Peyer's patch (tissue), 4 donors: ENCODE data around the gene TDRD10. TPM values are rescaled to one million over a fixed set of nuclear protein-coding genes. Genes with fewer than 3 reads are reported as not detected.
"Not testable (repeated sequence)": the region's sequence is repeated elsewhere in the genome, so short reads cannot be mapped to it uniquely, and the experiment has no call there.

Experiments
- DNase-seq, 3 donors: peaks; one replicate each; pipeline ENCODE4 v3.0.0-alpha.2; 2017 to 2019
- H3K27ac ChIP-seq, 4 donors: fragments of 200-600 bp; sonication (generic); one replicate each; pipeline ENCODE4 v1.5.1; 2016 to 2019
- H3K27me3 ChIP-seq, 2 donors: fragments of 200-600 bp; sonication (generic); one replicate each; pipeline ENCODE4 v1.5.1; 2019
- H3K36me3 ChIP-seq, 3 donors: fragments of 200-600 bp; sonication (generic); one replicate each; pipeline ENCODE4 v1.5.1; 2016 to 2019
- H3K4me1 ChIP-seq, 4 donors: fragments of 200-600 bp; sonication (generic); one replicate each; pipeline ENCODE4 v1.5.1; 2016 to 2019
- H3K4me3 ChIP-seq, 4 donors: fragments of 200-600 bp; sonication (generic); 1 replicate in 3 of 4; 2 replicates in 1 of 4; pipeline ENCODE4 v1.5.1; 2016 to 2019; ENCODE audit warnings: mild to moderate bottlenecking in 1 of 4
- H3K9me3 ChIP-seq, 4 donors: fragments of 200-600 bp; sonication (generic); one replicate each; pipeline ENCODE4 v1.5.1; 2016 to 2019; ENCODE audit warnings: mild to moderate bottlenecking in 1 of 4
- CTCF ChIP-seq, 6 experiments: fragments of 450-650 bp in 4 of 6; fragments of 200-600 bp in 2 of 6; sonication (generic) in 1 of 6; IDR thresholded peaks; one replicate each; pipeline ENCODE4 v1.5.1; 2017 to 2019; ENCODE audit warnings: antibody characterized with exemption in 6 of 6, mild to moderate bottlenecking in 3 of 6, moderate library complexity in 1 of 6
- POLR2A ChIP-seq, 2 donors: fragments of 450-650 bp; IDR thresholded peaks; one replicate each; pipeline ENCODE4 v1.5.1; 2017; ENCODE audit warnings: antibody characterized with exemption in 2 of 2, mild to moderate bottlenecking in 2 of 2, moderate library complexity in 2 of 2
- total RNA-seq, 4 donors: library from RNA; depleted of rRNA; stranded (reverse); fragments of >200 nt; gene quantifications; one replicate each; pipeline ENCODE4 v1.1.0, GENCODE V29; 2016

TDRD10 gene
- total RNA-seq, 4 donors from 2014 or later = 0.53 to 3.5 (median 1.6) TPM; not detected in 1

GRCh38 chr1:154481053-154481452 lies 21.0 kb upstream of the TDRD10 start:
- H3K4me1 ChIP-seq = peaks cover 0 to 5% (median 0%) of the 10 kb centered on the region in 4 donors
- no peaks in the 10 kb centered on the region for H3K27me3 ChIP-seq
- H3K9me3 ChIP-seq = no peaks in the 10 kb centered on the region
- no peaks in the 10 kb centered on the region for H3K36me3 ChIP-seq
- TF ChIP-seq POLR2A (IDR thresholded peaks at IDR 0.05) (no peak), CTCF (IDR thresholded peaks at IDR 0.05) (no peak)
- no peak for DNase-seq
- no peak overlapping the region for H3K27ac ChIP-seq
- H3K4me3 ChIP-seq = no peak overlapping the region

GRCh38 chr1:154483941-154484803 lies 17.8 kb upstream of the TDRD10 start:
- Histone ChIP-seq H3K27me3 (no peaks in the 10 kb centered on the region), H3K27ac (peak overlapping the region in 1 of 4 donors; percentile 46), H3K9me3 (no peaks in the 10 kb centered on the region), H3K4me3 (no peak overlapping the region), H3K36me3 (no peaks in the 10 kb centered on the region), H3K4me1 (no peaks in the 10 kb centered on the region)
- TF ChIP-seq POLR2A (IDR thresholded peaks at IDR 0.05) (no peak), CTCF (IDR thresholded peaks at IDR 0.05) (no peak)
- no peak for DNase-seq

GRCh38 chr1:154485106-154485505 lies 16.9 kb upstream of the TDRD10 start:
- TF ChIP-seq POLR2A (IDR thresholded peaks at IDR 0.05) (no peak), CTCF (IDR thresholded peaks at IDR 0.05) (no peak)
- Histone ChIP-seq H3K4me1 (no peaks in the 10 kb centered on the region), H3K4me3 (no peak overlapping the region), H3K9me3 (no peaks in the 10 kb centered on the region), H3K27me3 (no peaks in the 10 kb centered on the region), H3K36me3 (no peaks in the 10 kb centered on the region), H3K27ac (no peak overlapping the region)
- DNase-seq = peak in 1 of 3 donors; percentile 55

GRCh38 chr1:154485910-154486496 lies 16.0 kb upstream of the TDRD10 start:
- TF ChIP-seq CTCF (IDR thresholded peaks at IDR 0.05) (no peak), POLR2A (IDR thresholded peaks at IDR 0.05) (no peak)
- Histone ChIP-seq H3K4me3 (no peak overlapping the region), H3K4me1 (no peaks in the 10 kb centered on the region), H3K9me3 (no peaks in the 10 kb centered on the region), H3K27ac (peak overlapping the region in 1 of 4 donors; percentile 15), H3K36me3 (no peaks in the 10 kb centered on the region), H3K27me3 (no peaks in the 10 kb centered on the region)
- DNase-seq = no peak

- H3K27me3 ChIP-seq, DNase-seq, H3K36me3 ChIP-seq, H3K4me1 ChIP-seq, H3K4me3 ChIP-seq, H3K9me3 ChIP-seq: not testable (repeated sequence)
- H3K27ac ChIP-seq = peak overlapping the region in 1 of 4 donors; percentile 15
Measured at GRCh38 chr1:154486756-154487155, 15.3 kb upstream of the TDRD10 start.

GRCh38 chr1:154488922-154489321 lies 13.1 kb upstream of the TDRD10 start:
- TF ChIP-seq POLR2A (IDR thresholded peaks at IDR 0.05) (no peak), CTCF (IDR thresholded peaks at IDR 0.05) (no peak)
- Histone ChIP-seq H3K27ac (no peak overlapping the region), H3K27me3 (no peaks in the 10 kb centered on the region), H3K4me1 (peaks cover 0 to 10% (median 3%) of the 10 kb centered on the region in 4 donors), H3K9me3 (no peaks in the 10 kb centered on the region), H3K36me3 (no peaks in the 10 kb centered on the region), H3K4me3 (no peak overlapping the region)
- no peak for DNase-seq
